GM20000 (cell line): ENCODE data around the gene LYPD6.

Experiments
- DNase-seq: peaks from one replicate; pipeline ENCODE4 v3.0.0; 2012; ENCODE audit warnings: low spot score
- CTCF ChIP-seq: IDR thresholded peaks from 2 replicates; pipeline ENCODE4 v1.5.1; 2012; ENCODE audit warnings: mild to moderate bottlenecking, control low read depth; ENCODE audit errors: extremely low read depth, missing control alignments

Gene LYPD6

GRCh38 chr2:149400997-149401396, 70.6 kb downstream of the LYPD6 start:
- DNase-seq = no peak
- TF ChIP-seq CTCF = no peak

- no peak for DNase-seq
- TF ChIP-seq CTCF = no peak
Observed at GRCh38 chr2:149409506-149409905, 79.1 kb downstream of the LYPD6 start.

- TF ChIP-seq CTCF = no peak
- DNase-seq = no peak
Observed at GRCh38 chr2:149410701-149411484, 80.5 kb downstream of the LYPD6 start.

GRCh38 chr2:149413487-149413886, 83.1 kb downstream of the LYPD6 start:
- TF ChIP-seq CTCF = no peak
- no peak for DNase-seq

GRCh38 chr2:149415086-149415485, 84.7 kb downstream of the LYPD6 start:
- no peak for DNase-seq
- no peak for TF ChIP-seq CTCF

GRCh38 chr2:149418065-149418464, 87.7 kb downstream of the LYPD6 start:
- no peak for DNase-seq
- TF ChIP-seq CTCF = no peak

- no peak for DNase-seq
- no peak for TF ChIP-seq CTCF
Observed at GRCh38 chr2:149420053-149420963, 89.9 kb downstream of the LYPD6 start.
